ENCODE data around the gene OCA2.
A peak's percentile ranks its signal among the peaks of the same experiment; 100 is the strongest.

OCA2 gene

GRCh38 chr15:28096670-28097431 lies 2.3 kb downstream of the OCA2 start:
- WGBS, 2 experiments = 2% methylated on average over 72 of the region's 72 CpGs
- H3K27ac ChIP-seq (ENCODE audit: insufficient read depth, low read depth, low read length, poor library complexity, severe bottlenecking) = no peak overlapping the region
- H3K36me3 ChIP-seq (ENCODE audit: control insufficient read depth, insufficient read depth, low read length) = no peaks in the 10 kb centered on the region
- no peaks in the 10 kb centered on the region for H3K9me3 ChIP-seq (ENCODE audit: control insufficient read depth, low read length)
- peaks cover 19% of the 10 kb centered on the region for H3K4me1 ChIP-seq (ENCODE audit: control insufficient read depth, insufficient read depth, low read length)
- peak overlapping the region; percentile 39 for H3K4me3 ChIP-seq (ENCODE audit: insufficient read depth, low read depth, low read length)
- H3K27me3 ChIP-seq (ENCODE audit: control insufficient read depth, insufficient read depth, low read length, poor library complexity, severe bottlenecking) = peaks cover 95% of the 10 kb centered on the region

- Histone ChIP-seq H3K27ac (ENCODE audit: insufficient read depth, low read depth, low read length, poor library complexity, severe bottlenecking) (no peak overlapping the region), H3K36me3 (ENCODE audit: control insufficient read depth, insufficient read depth, low read length) (no peaks in the 10 kb centered on the region), H3K4me1 (ENCODE audit: control insufficient read depth, insufficient read depth, low read length) (peaks cover 16% of the 10 kb centered on the region), H3K9me3 (ENCODE audit: control insufficient read depth, low read length) (no peaks in the 10 kb centered on the region), H3K27me3 (ENCODE audit: control insufficient read depth, insufficient read depth, low read length, poor library complexity, severe bottlenecking) (peaks cover 90% of the 10 kb centered on the region), H3K4me3 (ENCODE audit: insufficient read depth, low read depth, low read length) (peak overlapping the region; percentile 39)
- 1% methylated on average over 13 of the region's 13 CpGs for WGBS, 2 experiments
Observed at GRCh38 chr15:28096411-28096669, 2.8 kb downstream of the OCA2 start.

- WGBS, 2 experiments = 1 to 2% methylated on average over 76 of the region's 76 CpGs
- Histone ChIP-seq H3K4me3 (ENCODE audit: insufficient read depth, low read depth, low read length) (peak overlapping the region; percentile 39), H3K36me3 (ENCODE audit: control insufficient read depth, insufficient read depth, low read length) (no peaks in the 10 kb centered on the region), H3K27me3 (ENCODE audit: control insufficient read depth, insufficient read depth, low read length, poor library complexity, severe bottlenecking) (peaks cover 76% of the 10 kb centered on the region), H3K9me3 (ENCODE audit: control insufficient read depth, low read length) (no peaks in the 10 kb centered on the region), H3K27ac (ENCODE audit: insufficient read depth, low read depth, low read length, poor library complexity, severe bottlenecking) (no peak overlapping the region), H3K4me1 (ENCODE audit: control insufficient read depth, insufficient read depth, low read length) (peaks cover 16% of the 10 kb centered on the region)
Observed at GRCh38 chr15:28094732-28095521, 4.2 kb downstream of the OCA2 start.

- Histone ChIP-seq H3K4me3 (ENCODE audit: insufficient read depth, low read depth, low read length) (peak overlapping the region; percentile 39), H3K9me3 (ENCODE audit: control insufficient read depth, low read length) (no peaks in the 10 kb centered on the region), H3K27ac (ENCODE audit: insufficient read depth, low read depth, low read length, poor library complexity, severe bottlenecking) (no peak overlapping the region), H3K36me3 (ENCODE audit: control insufficient read depth, insufficient read depth, low read length) (no peaks in the 10 kb centered on the region), H3K4me1 (ENCODE audit: control insufficient read depth, insufficient read depth, low read length) (peaks cover 14% of the 10 kb centered on the region), H3K27me3 (ENCODE audit: control insufficient read depth, insufficient read depth, low read length, poor library complexity, severe bottlenecking) (peaks cover 66% of the 10 kb centered on the region)
- 46 to 55% methylated on average over 20 of the region's 20 CpGs for WGBS, 2 experiments
Observed at GRCh38 chr15:28093752-28094535, 5.2 kb downstream of the OCA2 start.

- H3K4me3 ChIP-seq (ENCODE audit: insufficient read depth, low read depth, low read length) = no peak overlapping the region
Observed at GRCh38 chr15:28091313-28091712, 7.8 kb downstream of the OCA2 start.

GRCh38 chr15:28086175-28086703 lies 12.9 kb downstream of the OCA2 start:
- H3K36me3 ChIP-seq (ENCODE audit: control insufficient read depth, insufficient read depth, low read length) = no peaks in the 10 kb centered on the region
- H3K4me3 ChIP-seq (ENCODE audit: insufficient read depth, low read depth, low read length) = no peak overlapping the region
- H3K27ac ChIP-seq (ENCODE audit: insufficient read depth, low read depth, low read length, poor library complexity, severe bottlenecking) = no peak overlapping the region
- 21 to 27% methylated on average over 1 to 2 of the region's 2 CpGs for WGBS, 2 experiments
- H3K4me1 ChIP-seq (ENCODE audit: control insufficient read depth, insufficient read depth, low read length) = no peaks in the 10 kb centered on the region
- H3K9me3 ChIP-seq (ENCODE audit: control insufficient read depth, low read length) = no peaks in the 10 kb centered on the region
- H3K27me3 ChIP-seq (ENCODE audit: control insufficient read depth, insufficient read depth, low read length, poor library complexity, severe bottlenecking) = no peaks in the 10 kb centered on the region

More at GRCh38 chr15:28091313-28091712, 7.8 kb downstream of the OCA2 start:
- no peaks in the 10 kb centered on the region for H3K9me3 ChIP-seq (ENCODE audit: control insufficient read depth, low read length)
- H3K27ac ChIP-seq (ENCODE audit: insufficient read depth, low read depth, low read length, poor library complexity, severe bottlenecking) = no peak overlapping the region
- peaks cover 40% of the 10 kb centered on the region for H3K27me3 ChIP-seq (ENCODE audit: control insufficient read depth, insufficient read depth, low read length, poor library complexity, severe bottlenecking)
- no peaks in the 10 kb centered on the region for H3K36me3 ChIP-seq (ENCODE audit: control insufficient read depth, insufficient read depth, low read length)
- peaks cover 2% of the 10 kb centered on the region for H3K4me1 ChIP-seq (ENCODE audit: control insufficient read depth, insufficient read depth, low read length)
- 74 to 87% methylated on average over 2 of the region's 2 CpGs for WGBS, 2 experiments

- Histone ChIP-seq H3K9me3 (ENCODE audit: control insufficient read depth, low read length) (no peaks in the 10 kb centered on the region), H3K4me3 (ENCODE audit: insufficient read depth, low read depth, low read length) (no peak overlapping the region), H3K4me1 (ENCODE audit: control insufficient read depth, insufficient read depth, low read length) (no peaks in the 10 kb centered on the region), H3K27ac (ENCODE audit: insufficient read depth, low read depth, low read length, poor library complexity, severe bottlenecking) (no peak overlapping the region), H3K36me3 (ENCODE audit: control insufficient read depth, insufficient read depth, low read length) (no peaks in the 10 kb centered on the region), H3K27me3 (ENCODE audit: control insufficient read depth, insufficient read depth, low read length, poor library complexity, severe bottlenecking) (no peaks in the 10 kb centered on the region)
- 82 to 87% methylated on average over 4 of the region's 4 CpGs for WGBS, 2 experiments
Observed at GRCh38 chr15:28085489-28086174, 13.5 kb downstream of the OCA2 start.

- WGBS, 2 experiments = 94% methylated on average over 3 of the region's 3 CpGs
- Histone ChIP-seq H3K9me3 (ENCODE audit: control insufficient read depth, low read length) (no peaks in the 10 kb centered on the region), H3K4me1 (ENCODE audit: control insufficient read depth, insufficient read depth, low read length) (no peaks in the 10 kb centered on the region), H3K36me3 (ENCODE audit: control insufficient read depth, insufficient read depth, low read length) (no peaks in the 10 kb centered on the region), H3K27me3 (ENCODE audit: control insufficient read depth, insufficient read depth, low read length, poor library complexity, severe bottlenecking) (no peaks in the 10 kb centered on the region), H3K4me3 (ENCODE audit: insufficient read depth, low read depth, low read length) (no peak overlapping the region), H3K27ac (ENCODE audit: insufficient read depth, low read depth, low read length, poor library complexity, severe bottlenecking) (no peak overlapping the region)
Observed at GRCh38 chr15:28084547-28084946, 14.6 kb downstream of the OCA2 start.

GRCh38 chr15:28082891-28083684 lies 16.0 kb downstream of the OCA2 start:
- H3K27ac ChIP-seq (ENCODE audit: insufficient read depth, low read depth, low read length, poor library complexity, severe bottlenecking) = no peak overlapping the region
- H3K27me3 ChIP-seq (ENCODE audit: control insufficient read depth, insufficient read depth, low read length, poor library complexity, severe bottlenecking) = no peaks in the 10 kb centered on the region
- WGBS, 2 experiments = 91 to 93% methylated on average over 11 of the region's 11 CpGs

More at GRCh38 chr15:28082891-28083684, 16.0 kb downstream of the OCA2 start:
- Histone ChIP-seq H3K4me3 (ENCODE audit: insufficient read depth, low read depth, low read length) (no peak overlapping the region), H3K9me3 (ENCODE audit: control insufficient read depth, low read length) (no peaks in the 10 kb centered on the region), H3K36me3 (ENCODE audit: control insufficient read depth, insufficient read depth, low read length) (no peaks in the 10 kb centered on the region), H3K4me1 (ENCODE audit: control insufficient read depth, insufficient read depth, low read length) (no peaks in the 10 kb centered on the region)

All from ectodermal cell (in vitro differentiated cells).